Measurements from ENCODE around the gene SUDS3. TPM values are rescaled to one million over a fixed set of nuclear protein-coding genes. Genes with fewer than 3 reads are reported as not detected.

The SUDS3 gene
- total RNA-seq, 2 experiments from 2014 or later, result 17.5 to 22.0 TPM

- peak overlapping the region in 1 of 2 donors; percentile 70 for H3K27ac ChIP-seq (ENCODE audit: low read depth in 1 of 2, low read length in 2 of 2)
- peaks cover 8% of the 10 kb centered on the region for H3K36me3 ChIP-seq (ENCODE audit: insufficient read depth, low read length)
- Mint-ChIP-seq H3K36me3 (ENCODE audit: low read depth) (peaks cover 16% of the 10 kb centered on the region), H3K9me3 (peaks cover 2% of the 10 kb centered on the region), H3K27me3 (no peaks in the 10 kb centered on the region), H3K4me3 (peak overlapping the region; percentile 74), H3K4me1 (ENCODE audit: low read depth) (peaks cover 63% of the 10 kb centered on the region), H3K27ac (peak overlapping the region; percentile 84)
- no peak for TF ChIP-seq CTCF (IDR thresholded peaks at IDR 0.05)
- no peaks in the 10 kb centered on the region for H3K27me3 ChIP-seq (ENCODE audit: control insufficient read depth in 1 of 2, insufficient read depth in 2 of 2, low read length in 2 of 2)
- POLR2A ChIA-PET, result interaction anchor here (0.8 to 5.0 kb wide), 4 partner anchors 16 to 1320 kb away, joined by 3 to 76 read pairs (median 30); partner anchors contain the start of genes PEBP1, SUDS3 and TAOK3
- CTCF ChIA-PET, result interaction anchor here (0.9 to 1.8 kb wide), 6 partner anchors 10 to 20 kb away, joined by 3 to 14 read pairs (median 4); partner anchors contain the start of genes SUDS3 and TAOK3
- H3K4me1 ChIP-seq (ENCODE audit: insufficient read depth, low read length), result peaks cover 15% of the 10 kb centered on the region
- intact Hi-C loops (cut with DNase I, micrococcal nuclease), result no loop called here
- peak in 9 of 14 experiments; percentile 7 to 86 (median 55) for DNase-seq
- ATAC-seq (ENCODE audit: poor library complexity), result peak; percentile 77
- H3K4me3 ChIP-seq (ENCODE audit: low read length), result peak overlapping the region; percentile 6
- H3K9me3 ChIP-seq (ENCODE audit: control insufficient read depth in 1 of 2, insufficient read depth in 1 of 2, low read length in 2 of 2), result no peaks in the 10 kb centered on the region
Observed at GRCh38 chr12:118357257-118358007, 18.9 kb upstream of the SUDS3 start.

- no peak for ATAC-seq (ENCODE audit: poor library complexity)
- Mint-ChIP-seq H3K27me3 (no peaks in the 10 kb centered on the region), H3K9me3 (peaks cover 2% of the 10 kb centered on the region), H3K4me3 (peak overlapping the region; percentile 94), H3K36me3 (ENCODE audit: low read depth) (peaks cover 15% of the 10 kb centered on the region), H3K27ac (peak overlapping the region; percentile 84), H3K4me1 (ENCODE audit: low read depth) (peaks cover 61% of the 10 kb centered on the region)
- TF ChIP-seq CTCF (IDR thresholded peaks at IDR 0.05), result no peak
- Histone ChIP-seq H3K9me3 (ENCODE audit: control insufficient read depth in 1 of 2, insufficient read depth in 1 of 2, low read length in 2 of 2) (no peaks in the 10 kb centered on the region), H3K4me1 (ENCODE audit: insufficient read depth, low read length) (peaks cover 15% of the 10 kb centered on the region), H3K27me3 (ENCODE audit: control insufficient read depth in 1 of 2, insufficient read depth in 2 of 2, low read length in 2 of 2) (no peaks in the 10 kb centered on the region), H3K4me3 (ENCODE audit: low read length) (peak overlapping the region; percentile 59), H3K27ac (ENCODE audit: low read depth in 1 of 2, low read length in 2 of 2) (no peak overlapping the region), H3K36me3 (ENCODE audit: insufficient read depth, low read length) (peaks cover 8% of the 10 kb centered on the region)
- no peak for DNase-seq
- ChIA-PET POLR2A (interaction anchor here (2.9 to 5.0 kb wide), 3 partner anchors 15 to 222 kb away, joined by 16 to 76 read pairs (median 43); partner anchors contain the start of genes PEBP1, SUDS3 and TAOK3), CTCF (interaction anchor here (0.8 to 3.8 kb wide), 6 partner anchors 10 to 216 kb away, joined by 3 to 39 read pairs (median 4); partner anchors contain the start of genes SUDS3 and TAOK3)
- intact Hi-C loops (cut with DNase I, micrococcal nuclease), result no loop called here
Observed at GRCh38 chr12:118358008-118358359, 18.4 kb upstream of the SUDS3 start.

GRCh38 chr12:118358612-118359540 is 17.5 kb upstream of the SUDS3 start:
- Histone ChIP-seq H3K27me3 (ENCODE audit: control insufficient read depth in 1 of 2, insufficient read depth in 2 of 2, low read length in 2 of 2) (no peaks in the 10 kb centered on the region), H3K27ac (ENCODE audit: low read depth in 1 of 2, low read length in 2 of 2) (peak overlapping the region; percentile 32 to 64), H3K9me3 (ENCODE audit: control insufficient read depth in 1 of 2, insufficient read depth in 1 of 2, low read length in 2 of 2) (no peaks in the 10 kb centered on the region), H3K36me3 (ENCODE audit: insufficient read depth, low read length) (peaks cover 4% of the 10 kb centered on the region), H3K4me3 (ENCODE audit: low read length) (peak overlapping the region; percentile 59), H3K4me1 (ENCODE audit: insufficient read depth, low read length) (peaks cover 15% of the 10 kb centered on the region)
- peaks cover 13% of the 10 kb centered on the region for H3K36me3 Mint-ChIP-seq (ENCODE audit: low read depth)
- no peak for TF ChIP-seq CTCF (IDR thresholded peaks at IDR 0.05)
- H3K4me1 Mint-ChIP-seq (ENCODE audit: low read depth), result peaks cover 52% of the 10 kb centered on the region
- H3K27ac Mint-ChIP-seq, result peak overlapping the region; percentile 84
- CTCF ChIA-PET, result interaction anchor here (0.8 to 3.8 kb wide), 6 partner anchors 11 to 217 kb away, joined by 3 to 39 read pairs (median 3); partner anchors contain the start of genes SUDS3 and TAOK3
- POLR2A ChIA-PET, result interaction anchor here (2.5 to 5.0 kb wide), 4 partner anchors 12 to 223 kb away, joined by 8 to 76 read pairs (median 30); partner anchors contain the start of genes PEBP1, SUDS3 and TAOK3
- no peaks in the 10 kb centered on the region for H3K27me3 Mint-ChIP-seq
- ATAC-seq (ENCODE audit: poor library complexity) (peak; percentile 45), DNase-seq (peak in 3 of 14 experiments; percentile 36 to 56 (median 42))
- peak overlapping the region; percentile 94 for H3K4me3 Mint-ChIP-seq
- H3K9me3 Mint-ChIP-seq, result peaks cover 2% of the 10 kb centered on the region
- intact Hi-C loops (cut with DNase I, micrococcal nuclease), result no loop called here
